Mesothelial cell of epicardium (in vitro differentiated cells): ENCODE measurements around the gene NRL. TPM values are rescaled to one million over a fixed set of nuclear protein-coding genes. Genes with fewer than 3 reads are reported as not detected.

Experiments used
- DNase-seq, 2 experiments: peaks; one replicate each; pipeline ENCODE4 v3.0.0; 2021; ENCODE audit warnings: low spot score in 2 of 2; ENCODE audit not compliant: unreplicated experiment in 2 of 2
- H3K27ac Mint-ChIP-seq: 2 replicates; pipeline ENCODE4 v1.8.0; 2021; ENCODE audit warnings: mixed read lengths
- H3K27me3 Mint-ChIP-seq: 2 replicates; pipeline ENCODE4 v1.8.0; 2021; ENCODE audit warnings: low read depth, mixed read lengths
- H3K36me3 Mint-ChIP-seq: 2 replicates; pipeline ENCODE4 v1.8.0; 2021; ENCODE audit warnings: mixed read lengths
- H3K4me1 Mint-ChIP-seq: 2 replicates; pipeline ENCODE4 v1.8.0; 2021; ENCODE audit warnings: mixed read lengths
- H3K4me3 Mint-ChIP-seq: 2 replicates; pipeline ENCODE4 v1.8.0; 2021; ENCODE audit warnings: mild to moderate bottlenecking, moderate library complexity, mixed read lengths
- H3K9me3 Mint-ChIP-seq: 2 replicates; pipeline ENCODE4 v1.8.0; 2021; ENCODE audit warnings: mixed read lengths
- total RNA-seq: library from RNA; stranded (reverse); gene quantifications from 3 replicates; pipeline ENCODE4 v1.2.1, GENCODE V29; 2021
- TF ChIP-seq, protein P1 (sequence below): fragments of 200-600 bp; sonication (generic); IDR thresholded peaks from one replicate; pipeline ENCODE4 v1.5.0; 2021; ENCODE audit warnings: antibody characterized with exemption; ENCODE audit not compliant: unreplicated experiment

The NRL gene
- total RNA-seq, 1 donor from 2014 or later: 2.0 TPM

DNA sequence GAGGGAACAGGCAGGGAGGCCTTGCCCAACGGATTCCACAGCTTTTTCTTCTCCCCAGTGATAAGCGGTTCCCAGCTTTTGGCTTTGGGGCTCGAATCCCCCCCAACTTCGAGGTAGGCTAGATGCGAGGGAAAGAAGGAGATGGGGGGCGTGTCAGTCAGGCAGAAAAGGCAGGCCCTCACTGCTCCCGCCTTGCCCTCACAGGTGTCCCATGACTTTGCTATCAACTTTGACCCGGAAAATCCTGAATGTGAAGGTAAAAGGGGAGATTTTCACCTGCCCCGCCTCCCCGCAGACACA lies 38.5 kb downstream of the NRL start:
- DNase-seq: no peak
- Mint-ChIP-seq H3K9me3 (no peaks in the 10 kb centered on the region), H3K4me3 (no peak overlapping the region), H3K4me1 (peaks cover 27% of the 10 kb centered on the region), H3K36me3 (no peaks in the 10 kb centered on the region), H3K27ac (no peak overlapping the region), H3K27me3 (peaks cover 26% of the 10 kb centered on the region)
- TF ChIP-seq, protein P1, sequence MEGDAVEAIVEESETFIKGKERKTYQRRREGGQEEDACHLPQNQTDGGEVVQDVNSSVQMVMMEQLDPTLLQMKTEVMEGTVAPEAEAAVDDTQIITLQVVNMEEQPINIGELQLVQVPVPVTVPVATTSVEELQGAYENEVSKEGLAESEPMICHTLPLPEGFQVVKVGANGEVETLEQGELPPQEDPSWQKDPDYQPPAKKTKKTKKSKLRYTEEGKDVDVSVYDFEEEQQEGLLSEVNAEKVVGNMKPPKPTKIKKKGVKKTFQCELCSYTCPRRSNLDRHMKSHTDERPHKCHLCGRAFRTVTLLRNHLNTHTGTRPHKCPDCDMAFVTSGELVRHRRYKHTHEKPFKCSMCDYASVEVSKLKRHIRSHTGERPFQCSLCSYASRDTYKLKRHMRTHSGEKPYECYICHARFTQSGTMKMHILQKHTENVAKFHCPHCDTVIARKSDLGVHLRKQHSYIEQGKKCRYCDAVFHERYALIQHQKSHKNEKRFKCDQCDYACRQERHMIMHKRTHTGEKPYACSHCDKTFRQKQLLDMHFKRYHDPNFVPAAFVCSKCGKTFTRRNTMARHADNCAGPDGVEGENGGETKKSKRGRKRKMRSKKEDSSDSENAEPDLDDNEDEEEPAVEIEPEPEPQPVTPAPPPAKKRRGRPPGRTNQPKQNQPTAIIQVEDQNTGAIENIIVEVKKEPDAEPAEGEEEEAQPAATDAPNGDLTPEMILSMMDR: no peak

DNA sequence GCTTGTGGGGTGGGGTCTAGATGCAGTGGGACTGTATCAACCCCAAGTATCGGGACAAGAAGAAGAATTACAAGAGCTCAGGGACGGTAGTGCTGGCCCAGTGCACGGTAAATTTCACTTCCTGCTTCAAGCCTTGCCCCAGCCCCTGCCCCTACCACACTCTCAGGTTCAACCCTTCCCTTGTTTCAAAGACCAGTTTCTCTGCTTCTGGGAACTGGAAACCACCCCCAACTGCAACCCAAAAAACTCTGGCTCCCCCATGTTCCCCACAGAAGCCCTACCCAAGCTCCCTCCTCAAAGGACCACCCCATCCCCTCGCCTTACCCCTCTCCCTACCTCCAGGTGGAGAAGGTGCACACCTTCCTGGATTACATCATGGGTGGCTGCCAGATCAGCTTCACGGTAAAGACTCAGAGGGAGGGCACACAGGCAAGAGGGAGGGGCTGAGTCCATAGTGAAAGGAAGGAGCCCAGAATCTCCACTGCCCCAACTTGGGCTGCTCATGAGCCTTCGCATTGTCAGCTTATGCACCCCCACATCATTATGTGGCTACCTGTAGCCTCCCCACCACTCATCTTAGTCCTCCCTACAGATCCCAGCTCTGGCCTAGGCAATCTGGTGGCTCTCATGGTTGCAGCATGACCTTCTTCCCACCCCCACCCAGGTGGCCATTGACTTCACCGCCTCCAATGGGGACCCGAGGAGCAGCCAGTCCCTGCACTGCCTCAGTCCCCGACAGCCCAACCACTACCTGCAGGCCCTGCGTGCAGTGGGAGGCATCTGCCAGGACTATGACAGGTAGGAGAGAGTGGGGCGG lies 39.1 kb downstream of the NRL start:
- Mint-ChIP-seq H3K4me1 (peaks cover 24% of the 10 kb centered on the region), H3K27ac (no peak overlapping the region), H3K36me3 (no peaks in the 10 kb centered on the region), H3K4me3 (no peak overlapping the region), H3K27me3 (peaks cover 28% of the 10 kb centered on the region), H3K9me3 (no peaks in the 10 kb centered on the region)
- DNase-seq: no peak
- TF ChIP-seq, protein P1: no peak

DNA sequence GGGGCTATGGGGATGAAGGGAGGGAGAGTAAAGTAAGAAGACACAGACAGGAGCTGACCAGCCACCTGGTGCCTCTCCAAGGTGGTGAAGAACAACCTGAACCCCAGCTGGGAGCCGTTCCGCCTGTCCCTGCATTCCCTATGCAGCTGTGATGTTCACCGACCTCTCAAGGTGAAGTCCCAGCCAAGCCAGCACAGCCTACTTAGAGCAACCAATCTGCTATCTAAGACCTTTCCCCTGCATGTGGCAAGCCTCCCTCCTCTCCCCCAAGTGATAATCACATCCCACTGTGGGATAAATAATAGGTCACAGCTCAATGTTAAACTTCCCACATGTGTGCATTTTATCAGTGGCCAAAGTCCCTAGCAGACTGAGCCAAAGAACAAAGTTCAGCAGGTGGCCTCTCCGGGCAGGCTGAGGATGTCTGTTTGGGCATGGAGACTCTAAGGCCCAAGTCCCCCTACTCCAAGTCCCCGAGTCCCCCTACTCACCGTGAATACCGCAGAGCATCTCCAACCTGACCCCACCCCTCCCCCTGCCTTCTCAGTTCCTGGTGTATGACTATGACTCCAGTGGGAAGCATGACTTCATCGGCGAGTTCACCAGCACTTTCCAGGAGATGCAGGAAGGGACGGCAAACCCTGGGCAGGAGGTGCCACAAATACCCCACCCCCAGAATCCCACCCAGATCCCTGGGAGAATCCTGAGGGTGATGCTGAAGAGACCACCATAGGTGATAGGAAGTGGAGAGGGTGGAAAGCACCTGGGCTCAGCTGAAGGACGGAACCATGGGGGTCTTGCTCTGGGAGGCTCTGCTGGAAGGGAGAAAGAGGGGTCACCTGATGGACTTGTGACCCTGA lies 39.9 kb downstream of the NRL start:
- no peaks in the 10 kb centered on the region for H3K9me3 Mint-ChIP-seq
- DNase-seq: no peak
- no peak overlapping the region for H3K4me3 Mint-ChIP-seq
- no peak overlapping the region for H3K27ac Mint-ChIP-seq
- TF ChIP-seq, protein P1: no peak
- peaks cover 28% of the 10 kb centered on the region for H3K27me3 Mint-ChIP-seq
- no peaks in the 10 kb centered on the region for H3K36me3 Mint-ChIP-seq
- H3K4me1 Mint-ChIP-seq: peaks cover 16% of the 10 kb centered on the region

DNA sequence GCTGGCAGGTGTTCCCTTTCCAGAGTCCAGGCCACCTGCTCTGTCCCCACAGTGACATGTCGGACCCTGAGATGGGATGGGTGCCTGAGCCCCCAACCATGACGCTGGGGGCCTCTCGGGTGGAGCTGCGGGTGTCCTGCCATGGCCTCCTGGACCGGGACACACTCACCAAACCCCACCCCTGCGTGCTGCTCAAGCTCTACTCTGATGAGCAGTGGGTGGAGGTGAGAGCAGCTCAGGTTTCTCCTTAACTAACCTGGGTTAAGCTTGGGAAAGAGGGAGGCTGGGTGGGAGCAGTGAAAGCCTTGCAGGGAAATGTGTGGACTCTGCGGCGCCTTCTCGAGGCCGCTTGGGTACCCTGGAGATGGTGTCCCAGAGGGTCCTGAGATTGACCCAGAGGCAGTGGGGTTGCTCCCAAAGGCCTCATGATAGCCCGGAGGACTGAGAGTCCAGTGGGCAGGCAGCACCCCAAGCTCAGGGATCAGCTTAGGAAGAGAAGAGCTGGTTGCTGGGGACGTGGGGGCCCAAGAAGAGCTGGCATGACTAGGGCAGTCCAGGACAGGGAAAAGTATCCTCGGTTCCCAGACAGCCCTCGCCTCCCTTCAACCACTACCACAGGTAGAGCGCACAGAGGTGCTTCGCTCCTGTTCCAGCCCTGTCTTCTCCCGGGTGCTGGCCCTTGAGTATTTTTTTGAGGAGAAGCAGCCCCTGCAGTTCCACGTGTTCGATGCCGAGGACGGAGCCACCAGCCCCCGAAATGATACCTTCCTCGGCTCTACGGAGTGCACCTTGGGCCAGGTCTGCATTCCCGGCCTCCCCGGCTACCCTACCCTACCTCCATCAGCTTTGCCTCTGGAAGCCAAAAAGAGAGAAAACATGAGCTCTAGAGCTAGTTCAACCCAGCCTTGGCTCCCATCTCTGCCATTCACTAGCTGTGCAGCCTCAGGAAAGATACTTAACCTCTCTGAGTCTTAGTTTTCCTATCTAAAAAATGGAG lies 41.6 kb downstream of the NRL start:
- Mint-ChIP-seq H3K4me1 (peaks cover 4% of the 10 kb centered on the region), H3K9me3 (no peaks in the 10 kb centered on the region), H3K36me3 (no peaks in the 10 kb centered on the region)

DNA sequence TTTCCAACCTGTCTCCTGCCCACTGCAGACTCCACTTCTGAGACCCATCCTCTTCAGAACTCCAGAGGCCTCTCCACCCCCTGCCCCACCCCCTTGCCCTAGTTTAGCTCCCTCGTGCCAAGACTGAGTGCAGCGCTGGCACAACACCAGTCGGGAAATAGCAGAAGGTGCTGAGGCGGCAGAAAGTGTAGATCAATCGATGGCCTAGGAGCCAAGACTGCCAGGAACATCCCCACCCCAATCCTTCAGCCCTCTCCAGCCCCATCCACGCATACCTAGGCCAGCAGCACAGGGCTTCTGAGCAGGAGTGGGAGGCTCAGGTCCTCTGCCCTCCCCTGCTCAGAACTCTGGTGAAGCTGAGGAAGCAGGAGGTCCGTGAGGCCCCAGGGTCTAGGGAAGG lies 42.3 kb downstream of the NRL start:
- no peaks in the 10 kb centered on the region for H3K9me3 Mint-ChIP-seq
- no peak for DNase-seq
- H3K4me1 Mint-ChIP-seq: no peaks in the 10 kb centered on the region
- no peak overlapping the region for H3K4me3 Mint-ChIP-seq
- H3K36me3 Mint-ChIP-seq: no peaks in the 10 kb centered on the region
- H3K27me3 Mint-ChIP-seq: peaks cover 28% of the 10 kb centered on the region
- TF ChIP-seq, protein P1: no peak
- no peak overlapping the region for H3K27ac Mint-ChIP-seq

More for the DNA sequence above, 41.6 kb downstream of the NRL start:
- no peak for DNase-seq
- H3K4me3 Mint-ChIP-seq: no peak overlapping the region
- no peak overlapping the region for H3K27ac Mint-ChIP-seq
- H3K27me3 Mint-ChIP-seq: peaks cover 27% of the 10 kb centered on the region
- TF ChIP-seq, protein P1: no peak
